GM19438 (cell line): ENCODE measurements around the gene GPI.
"Not testable (repeated sequence)": the region's sequence is repeated elsewhere in the genome, so short reads cannot be mapped to it uniquely, and the experiment has no call there.

Experiments
- ATAC-seq: cut with Tn5 transposase; IDR thresholded peaks from one replicate; pipeline ENCODE4 v1.9.1; 2021; ENCODE audit warnings: low read depth; ENCODE audit not compliant: unreplicated experiment

GPI gene

GRCh38 chr19:34366738-34367623 is 2.0 kb downstream of the GPI start:
- ATAC-seq, result no peak

GRCh38 chr19:34367624-34367957 is 2.6 kb downstream of the GPI start:
- ATAC-seq, result no peak

- ATAC-seq, result no peak
Measured at GRCh38 chr19:34368338-34368737, 3.3 kb downstream of the GPI start.

GRCh38 chr19:34369166-34369565 is 4.2 kb downstream of the GPI start:
- ATAC-seq, result not testable (repeated sequence)

- no peak for ATAC-seq
Measured at GRCh38 chr19:34370117-34370516, 5.1 kb downstream of the GPI start.

GRCh38 chr19:34370983-34371382 is 6.0 kb downstream of the GPI start:
- no peak for ATAC-seq

GRCh38 chr19:34373601-34374288 is 8.7 kb downstream of the GPI start:
- no peak for ATAC-seq

- ATAC-seq, result no peak
Measured at GRCh38 chr19:34375598-34375997, 10.6 kb downstream of the GPI start.

- no peak for ATAC-seq
Measured at GRCh38 chr19:34380639-34381241, 15.7 kb downstream of the GPI start.

GRCh38 chr19:34381399-34382251 is 16.6 kb downstream of the GPI start:
- ATAC-seq, result no peak

- ATAC-seq, result no peak
Measured at GRCh38 chr19:34382471-34382870, 17.5 kb downstream of the GPI start.

- no peak for ATAC-seq
Measured at GRCh38 chr19:34383599-34383998, 18.6 kb downstream of the GPI start.

GRCh38 chr19:34386645-34387445 is 21.8 kb downstream of the GPI start:
- no peak for ATAC-seq

GRCh38 chr19:34387446-34387810 is 22.4 kb downstream of the GPI start:
- ATAC-seq, result no peak

GRCh38 chr19:34388745-34389144 is 23.7 kb downstream of the GPI start:
- ATAC-seq, result not testable (repeated sequence)

GRCh38 chr19:34391813-34392212 is 26.8 kb downstream of the GPI start:
- no peak for ATAC-seq

- ATAC-seq, result no peak
Measured at GRCh38 chr19:34393031-34393430, 28.0 kb downstream of the GPI start.

- ATAC-seq, result no peak
Measured at GRCh38 chr19:34393629-34394028, 28.6 kb downstream of the GPI start.

- no peak for ATAC-seq
Measured at GRCh38 chr19:34397853-34398252, 32.9 kb downstream of the GPI start.

- ATAC-seq, result no peak
Measured at GRCh38 chr19:34399886-34400285, 34.9 kb downstream of the GPI start.
